Hair follicle dermal papilla cell (primary cell): Measurements from ENCODE around the gene EFHC2. TPM values are rescaled to one million over a fixed set of nuclear protein-coding genes. Genes with fewer than 3 reads are reported as not detected.

Source experiments
- total RNA-seq: library from RNA; depleted of rRNA; stranded (reverse); fragments of >200 nt; gene quantifications from 2 replicates; pipeline ENCODE4 v1.2.3, GENCODE V29; 2012

The EFHC2 gene, protein sequence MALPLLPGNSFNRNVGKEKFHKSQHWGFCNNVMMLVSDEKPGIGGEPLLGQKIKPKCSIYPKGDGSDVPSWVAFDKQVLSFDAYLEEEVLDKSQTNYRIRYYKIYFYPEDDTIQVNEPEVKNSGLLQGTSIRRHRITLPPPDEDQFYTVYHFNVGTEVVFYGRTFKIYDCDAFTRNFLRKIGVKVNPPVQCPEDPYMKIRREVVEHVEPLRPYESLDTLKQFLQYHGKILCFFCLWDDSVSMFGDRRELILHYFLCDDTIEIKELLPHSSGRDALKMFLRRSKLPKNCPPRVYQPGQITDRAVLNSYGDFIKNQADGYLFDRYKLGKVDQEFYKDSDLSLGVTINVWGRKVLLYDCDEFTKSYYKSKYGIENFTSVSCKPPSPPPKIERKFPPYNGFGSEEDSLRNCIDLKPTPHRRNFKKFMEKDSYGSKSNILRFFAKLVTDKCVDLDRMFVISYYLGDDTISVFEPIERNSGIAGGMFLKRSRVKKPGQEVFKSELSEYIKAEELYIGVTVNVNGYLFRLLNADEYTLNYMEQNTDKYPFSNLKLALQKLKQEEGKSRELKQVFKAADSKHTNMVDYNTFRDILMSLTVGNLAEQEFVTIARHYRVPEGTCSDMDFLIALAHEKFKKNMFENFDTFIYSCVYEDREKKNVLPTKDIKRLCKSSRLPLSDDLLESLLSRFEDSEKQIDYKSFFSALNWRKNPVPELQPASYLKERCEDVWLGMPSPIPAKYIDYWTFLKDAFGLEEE
- total RNA-seq, result 1.5 and 1.7 TPM in 2 replicates

DNA sequence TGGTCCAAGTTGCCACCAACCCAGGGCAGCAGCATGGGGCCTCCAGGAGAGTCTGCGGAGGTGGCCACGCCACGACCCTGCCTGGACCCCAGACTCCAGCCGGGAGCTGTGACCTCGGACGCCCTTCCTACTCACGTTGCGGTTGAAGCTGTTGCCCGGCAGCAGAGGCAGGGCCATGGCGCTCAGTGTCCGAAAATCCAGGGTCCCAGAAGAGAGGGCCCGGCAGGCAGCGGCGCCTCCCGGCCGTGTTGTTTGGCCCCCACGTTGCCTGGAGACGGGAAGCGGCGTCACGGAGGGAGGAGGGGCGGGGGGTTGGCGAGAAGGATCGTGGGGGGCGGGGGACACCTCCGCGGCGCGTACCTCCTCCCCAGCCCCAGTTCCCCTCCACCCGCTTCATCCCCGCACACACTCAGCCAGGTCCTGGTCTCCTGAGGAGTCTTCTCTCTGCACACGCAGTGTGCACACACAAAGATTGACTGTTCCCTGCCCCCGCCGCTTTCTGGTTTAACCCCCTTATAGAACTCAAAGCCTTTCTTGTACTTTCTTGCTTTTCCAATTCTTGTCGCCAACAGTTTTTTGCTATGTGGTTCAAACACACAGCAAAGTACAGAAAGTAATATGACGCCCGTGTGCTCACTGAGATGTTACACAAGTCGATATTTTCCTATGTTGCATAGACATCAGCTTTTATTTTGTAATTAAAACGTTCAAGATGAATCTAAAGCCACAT lies at the start of gene EFHC2:
Gene EFHC2 (minus strand): TSS at position 261 of the 730 bp plus-strand sequence. CDS start 84 bp downstream, at position 177.

Other genes starting within 250 kb of the EFHC2 start
- 9.4 and 12.0 TPM in 2 replicates for gene FUNDC1, start 199.2 kb upstream of the EFHC2 start, total RNA-seq